Large intestine (tissue), 3 donors: Measurements from ENCODE around the gene ASMT. TPM values are rescaled to one million over a fixed set of nuclear protein-coding genes. Genes with fewer than 3 reads are reported as not detected.
"Not testable (repeated sequence)": the region's sequence is repeated elsewhere in the genome, so short reads cannot be mapped to it uniquely, and the experiment has no call there.

Experiments used
- DNase-seq, 2 donors: peaks; one replicate each; pipeline versions ENCODE4 v3.0.0 to v3.0.0-alpha.2; 2013
- H3K27ac ChIP-seq: one replicate; pipeline ENCODE4 v1.5.1; 2013; ENCODE audit warnings: low read length
- H3K27me3 ChIP-seq: 2 replicates; pipeline ENCODE4 v1.6.1; 2013; ENCODE audit warnings: low read length; ENCODE audit not compliant: control insufficient read depth, insufficient read depth
- H3K36me3 ChIP-seq: 2 replicates; pipeline ENCODE4 v1.6.1; 2013; ENCODE audit warnings: low read length; ENCODE audit not compliant: control insufficient read depth, insufficient read depth
- H3K4me1 ChIP-seq: one replicate; pipeline ENCODE4 v1.6.1; 2013; ENCODE audit warnings: low read length; ENCODE audit not compliant: control insufficient read depth, insufficient read depth
- H3K4me3 ChIP-seq: one replicate; pipeline ENCODE4 v1.5.1; 2013; ENCODE audit warnings: low read length
- H3K9me3 ChIP-seq: one replicate; pipeline ENCODE4 v1.6.1; 2013; ENCODE audit warnings: mild to moderate bottlenecking, low read depth, low read length, moderate library complexity; ENCODE audit not compliant: control insufficient read depth
- WGBS: methylation state at CpG from one replicate; pipeline ENCODE4 v1.1.5; 2013; ENCODE audit warnings: low lambda C conversion rate; ENCODE audit not compliant: insufficient coverage; 5-methylcytosine and 5-hydroxymethylcytosine counted together
- polyA plus RNA-seq: library from polyadenylated mRNA; unstranded; fragments of 120-200 nt; gene quantifications from one replicate; pipeline ENCODE4 v1.2.1, GENCODE V29; 2013

The ASMT gene
- polyA plus RNA-seq, 1 donor: not detected

- no peak overlapping the region for H3K4me3 ChIP-seq
- no peaks in the 10 kb centered on the region for H3K9me3 ChIP-seq
- no peaks in the 10 kb centered on the region for H3K4me1 ChIP-seq
- no peaks in the 10 kb centered on the region for H3K36me3 ChIP-seq
- no peak for DNase-seq
- no peaks in the 10 kb centered on the region for H3K27me3 ChIP-seq
- 80% methylated on average over 2 of the region's 9 CpGs for WGBS
- no peak overlapping the region for H3K27ac ChIP-seq
Measured at GRCh38 chrX:1679238-1679637, 64.4 kb downstream of the ASMT start.

DNA sequence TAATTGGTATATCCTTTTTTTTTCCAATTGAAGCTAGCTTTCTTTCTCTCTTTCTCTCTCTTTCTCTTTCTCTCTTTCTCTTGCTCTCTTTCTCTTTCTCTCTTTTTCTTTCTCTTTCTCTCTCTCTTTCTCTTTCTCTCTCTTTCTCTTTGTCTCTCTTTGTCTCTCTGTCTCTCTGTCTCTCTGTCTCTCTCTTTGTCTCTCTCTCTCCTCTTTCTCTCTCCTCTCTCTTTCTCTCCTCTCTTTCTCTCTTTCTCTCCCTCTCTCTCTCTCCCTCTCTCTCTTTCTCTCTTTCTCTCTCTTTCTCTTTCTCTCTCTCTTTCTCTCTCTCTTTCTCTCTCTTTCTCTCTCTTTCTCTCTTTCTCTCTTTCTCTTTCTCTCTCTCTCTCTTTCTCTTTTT, 66.6 kb downstream of the ASMT start:
- H3K4me1 ChIP-seq: no peaks in the 10 kb centered on the region
- no peak overlapping the region for H3K27ac ChIP-seq
- no peak overlapping the region for H3K4me3 ChIP-seq
- no peaks in the 10 kb centered on the region for H3K9me3 ChIP-seq
- no peaks in the 10 kb centered on the region for H3K27me3 ChIP-seq
- DNase-seq: no peak
- no peaks in the 10 kb centered on the region for H3K36me3 ChIP-seq

GRCh38 chrX:1681856-1682255, 67.0 kb downstream of the ASMT start:
- not testable (repeated sequence) for H3K36me3 ChIP-seq, H3K4me3 ChIP-seq, H3K27me3 ChIP-seq, H3K4me1 ChIP-seq, H3K9me3 ChIP-seq, H3K27ac ChIP-seq, DNase-seq

DNA sequence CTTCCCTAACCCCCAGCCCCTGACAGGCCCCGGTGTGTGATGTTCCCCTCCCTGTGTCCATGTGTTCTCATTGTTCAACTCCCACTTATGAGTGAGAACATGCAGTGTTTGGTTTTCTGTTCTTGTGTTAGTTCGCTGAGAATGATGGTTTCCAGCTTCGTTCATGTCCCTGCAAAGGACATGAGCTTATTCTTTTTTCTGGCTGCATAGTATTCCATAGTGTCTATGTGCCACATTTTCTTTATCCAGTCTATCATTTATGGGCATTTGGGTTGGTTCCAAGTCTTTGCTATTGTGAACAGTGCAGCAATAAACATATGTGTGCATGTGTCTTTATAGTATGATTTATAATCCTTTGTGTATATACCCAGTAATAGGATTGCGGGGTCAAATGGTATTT, 67.6 kb downstream of the ASMT start:
- H3K4me3 ChIP-seq, H3K27ac ChIP-seq, H3K9me3 ChIP-seq, H3K4me1 ChIP-seq, H3K27me3 ChIP-seq, H3K36me3 ChIP-seq, DNase-seq: not testable (repeated sequence)
- 100% methylated on average over 1 of the region's 4 CpGs for WGBS

GRCh38 chrX:1684883-1685282, 70.0 kb downstream of the ASMT start:
- not testable (repeated sequence) for H3K4me1 ChIP-seq, H3K36me3 ChIP-seq, H3K4me3 ChIP-seq, H3K27me3 ChIP-seq, H3K9me3 ChIP-seq, H3K27ac ChIP-seq, DNase-seq
- no CpG with 5 or more reads among the region's 8 CpGs for WGBS

GRCh38 chrX:1685444-1685880, 70.6 kb downstream of the ASMT start:
- not testable (repeated sequence) for H3K36me3 ChIP-seq, H3K9me3 ChIP-seq, H3K27ac ChIP-seq, DNase-seq, H3K4me1 ChIP-seq, H3K4me3 ChIP-seq, H3K27me3 ChIP-seq
- no CpG with 5 or more reads among the region's 3 CpGs for WGBS

DNA sequence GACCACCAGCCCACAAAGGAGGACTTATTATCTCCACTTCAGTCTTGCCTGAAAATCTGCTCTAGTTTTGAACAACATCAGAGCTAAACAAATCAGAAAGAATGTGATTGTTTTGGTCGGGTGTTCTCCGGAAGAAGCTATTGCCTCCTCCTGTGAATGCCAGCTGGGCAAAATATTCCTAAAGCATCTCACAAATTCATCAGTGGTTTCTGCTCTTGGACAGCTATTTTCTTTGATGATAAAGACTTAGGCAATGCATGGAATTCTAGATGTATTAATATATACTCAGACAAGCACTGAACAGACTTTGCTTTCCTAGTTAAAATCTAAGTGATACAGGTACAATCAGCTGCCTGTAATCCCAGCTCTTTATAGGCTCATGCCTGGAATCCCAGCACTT, 71.8 kb downstream of the ASMT start:
- DNase-seq: no peak
- Histone ChIP-seq H3K27me3 (no peaks in the 10 kb centered on the region), H3K9me3 (no peaks in the 10 kb centered on the region), H3K4me1 (no peaks in the 10 kb centered on the region), H3K27ac (no peak overlapping the region), H3K36me3 (no peaks in the 10 kb centered on the region), H3K4me3 (no peak overlapping the region)
- no CpG with 5 or more reads among the region's 2 CpGs for WGBS

Other genes with a start within 250 kb of the ASMT start
- gene SLC25A6, start 222.9 kb upstream of the ASMT start, polyA plus RNA-seq: 611 TPM
- gene ASMTL, start 162.2 kb upstream of the ASMT start, polyA plus RNA-seq: 25.9 TPM
- 1.6 TPM for gene P2RY8, start 77.9 kb upstream of the ASMT start, polyA plus RNA-seq
- 65.9 TPM for gene AKAP17A, start 23.5 kb upstream of the ASMT start, polyA plus RNA-seq